ENCODE measurements around the gene SELENOI.

- no peak for TF ChIP-seq CTCF (IDR thresholded peaks at IDR 0.05)
- TF ChIP-seq POLR2A (IDR thresholded peaks at IDR 0.05) = no peak
Observed at GRCh38 chr2:26384183-26384582, 38.2 kb downstream of the SELENOI start.
